ENCODE data around the gene RAB14.

DNA sequence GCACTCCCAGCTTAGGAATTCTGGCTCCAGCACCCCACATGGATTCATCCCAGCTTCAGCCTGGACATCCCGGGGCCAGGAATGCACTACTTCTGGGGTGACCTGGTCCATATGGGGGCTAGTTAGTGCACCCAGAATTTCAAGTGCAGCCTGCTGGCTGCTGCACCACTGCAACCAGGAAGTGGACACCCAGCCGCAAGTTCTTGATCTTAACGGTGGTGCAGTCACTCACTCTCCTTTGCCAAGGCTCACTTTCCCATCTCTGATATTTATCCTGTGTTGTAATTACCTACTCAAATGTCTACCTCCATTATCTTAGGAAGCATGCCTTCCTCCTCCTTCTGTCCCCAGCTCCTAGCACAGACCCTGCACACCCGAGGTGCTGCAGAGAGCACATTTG, 26.2 kb upstream of the RAB14 start:
- TF ChIP-seq, protein P1, sequence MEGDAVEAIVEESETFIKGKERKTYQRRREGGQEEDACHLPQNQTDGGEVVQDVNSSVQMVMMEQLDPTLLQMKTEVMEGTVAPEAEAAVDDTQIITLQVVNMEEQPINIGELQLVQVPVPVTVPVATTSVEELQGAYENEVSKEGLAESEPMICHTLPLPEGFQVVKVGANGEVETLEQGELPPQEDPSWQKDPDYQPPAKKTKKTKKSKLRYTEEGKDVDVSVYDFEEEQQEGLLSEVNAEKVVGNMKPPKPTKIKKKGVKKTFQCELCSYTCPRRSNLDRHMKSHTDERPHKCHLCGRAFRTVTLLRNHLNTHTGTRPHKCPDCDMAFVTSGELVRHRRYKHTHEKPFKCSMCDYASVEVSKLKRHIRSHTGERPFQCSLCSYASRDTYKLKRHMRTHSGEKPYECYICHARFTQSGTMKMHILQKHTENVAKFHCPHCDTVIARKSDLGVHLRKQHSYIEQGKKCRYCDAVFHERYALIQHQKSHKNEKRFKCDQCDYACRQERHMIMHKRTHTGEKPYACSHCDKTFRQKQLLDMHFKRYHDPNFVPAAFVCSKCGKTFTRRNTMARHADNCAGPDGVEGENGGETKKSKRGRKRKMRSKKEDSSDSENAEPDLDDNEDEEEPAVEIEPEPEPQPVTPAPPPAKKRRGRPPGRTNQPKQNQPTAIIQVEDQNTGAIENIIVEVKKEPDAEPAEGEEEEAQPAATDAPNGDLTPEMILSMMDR (IDR thresholded peaks at IDR 0.05), result no peak
- no peak for TF ChIP-seq POLR2A (IDR thresholded peaks at IDR 0.05)

All from body of pancreas (tissue), 4 donors.